Mammary epithelial cell (primary cell): Measurements from ENCODE around the gene GPR161.

Source experiments
- EZH2 ChIP-seq: IDR thresholded peaks from 2 replicates; pipeline ENCODE4 v1.6.1; 2012; ENCODE audit warnings: low read length, inconsistent platforms, borderline replicate concordance
- TF ChIP-seq, protein P1 (sequence below), 2 donors: IDR thresholded peaks in 1 of 2; conservative IDR thresholded peaks in 1 of 2; 2 replicates each; pipeline ENCODE4 v1.5.1; 2011 to 2012; ENCODE audit warnings: inconsistent platforms in 2 of 2, low read length in 2 of 2, mild to moderate bottlenecking in 2 of 2, control low read depth in 1 of 2, low read depth in 1 of 2; ENCODE audit not compliant: insufficient read depth in 1 of 2; ENCODE audit errors: extremely low read depth in 1 of 2

DNA sequence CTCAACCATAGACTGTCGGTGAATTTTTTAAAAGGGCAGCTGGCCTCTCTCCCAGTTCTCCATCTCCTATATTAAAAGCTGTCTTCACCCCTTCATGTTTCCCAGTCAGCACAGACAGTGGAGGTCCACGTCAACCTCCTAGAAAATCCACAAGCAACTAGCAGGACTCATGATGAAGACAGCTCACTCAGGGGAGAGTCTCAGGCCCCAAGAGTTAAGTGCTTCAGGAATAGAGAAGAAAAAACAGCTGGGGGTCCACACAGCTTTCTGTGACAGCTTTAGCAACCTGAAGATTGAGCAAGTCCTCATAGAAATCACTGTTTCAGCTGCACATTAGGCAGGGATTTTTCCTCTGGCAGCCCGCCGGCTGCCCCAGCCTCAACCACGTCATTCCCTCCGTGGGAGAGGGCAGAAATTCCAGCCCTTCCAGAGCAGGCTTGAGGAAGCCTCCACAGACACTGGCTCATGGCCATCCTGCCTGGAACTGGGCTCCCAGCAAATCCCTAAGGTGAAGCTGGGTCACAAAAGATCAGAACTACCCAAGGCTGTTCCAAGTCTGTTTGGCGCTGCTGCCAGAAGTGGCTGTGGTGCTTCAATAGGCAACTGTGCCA is 15.2 kb downstream of the GPR161 start:
- TF ChIP-seq, protein P1, sequence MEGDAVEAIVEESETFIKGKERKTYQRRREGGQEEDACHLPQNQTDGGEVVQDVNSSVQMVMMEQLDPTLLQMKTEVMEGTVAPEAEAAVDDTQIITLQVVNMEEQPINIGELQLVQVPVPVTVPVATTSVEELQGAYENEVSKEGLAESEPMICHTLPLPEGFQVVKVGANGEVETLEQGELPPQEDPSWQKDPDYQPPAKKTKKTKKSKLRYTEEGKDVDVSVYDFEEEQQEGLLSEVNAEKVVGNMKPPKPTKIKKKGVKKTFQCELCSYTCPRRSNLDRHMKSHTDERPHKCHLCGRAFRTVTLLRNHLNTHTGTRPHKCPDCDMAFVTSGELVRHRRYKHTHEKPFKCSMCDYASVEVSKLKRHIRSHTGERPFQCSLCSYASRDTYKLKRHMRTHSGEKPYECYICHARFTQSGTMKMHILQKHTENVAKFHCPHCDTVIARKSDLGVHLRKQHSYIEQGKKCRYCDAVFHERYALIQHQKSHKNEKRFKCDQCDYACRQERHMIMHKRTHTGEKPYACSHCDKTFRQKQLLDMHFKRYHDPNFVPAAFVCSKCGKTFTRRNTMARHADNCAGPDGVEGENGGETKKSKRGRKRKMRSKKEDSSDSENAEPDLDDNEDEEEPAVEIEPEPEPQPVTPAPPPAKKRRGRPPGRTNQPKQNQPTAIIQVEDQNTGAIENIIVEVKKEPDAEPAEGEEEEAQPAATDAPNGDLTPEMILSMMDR (conservative IDR thresholded peaks at IDR 0.05 in 1 of 2, IDR thresholded peaks at IDR 0.05 in 1 of 2; ENCODE audit: extremely low read depth in 1 of 2, insufficient read depth in 1 of 2, low read depth in 1 of 2, low read length in 2 of 2): no peak
- no peak for TF ChIP-seq EZH2
